ENCODE measurements around the gene YY1AP1. TPM values are rescaled to one million over a fixed set of nuclear protein-coding genes. Genes with fewer than 3 reads are reported as not detected.

The YY1AP1 gene
- total RNA-seq, result 37.4 and 56.9 TPM in 2 replicates

GRCh38 chr1:155688324-155689080 lies at the start of gene YY1AP1:
Gene YY1AP1 (minus strand): TSS chr1:155688774. CDS start chr1:155680436, 8,338 bp downstream.

GRCh38 chr1:155689081-155689607 lies 570 bp upstream of the YY1AP1 start, which contains the start of gene DAP3:
Gene DAP3 (plus strand): TSS chr1:155689091. CDS start chr1:155709780, 20,689 bp downstream.

GRCh38 chr1:155609515-155610256 lies 78.9 kb downstream of the YY1AP1 start, which contains the start of gene MSTO1:
Gene MSTO1 (plus strand): TSS chr1:155610218. CDS start chr1:155610249, 31 bp downstream.

Other genes starting within 250 kb of the YY1AP1 start
- 12.0 and 21.1 TPM in 2 replicates for gene ASH1L, start 126.0 kb downstream of the YY1AP1 start, total RNA-seq
- gene MSTO1, start 78.6 kb downstream of the YY1AP1 start, total RNA-seq, result 20.9 and 22.9 TPM in 2 replicates
- 77.6 and 78.6 TPM in 2 replicates for gene DAP3, start 317 bp upstream of the YY1AP1 start, total RNA-seq
- 16.0 and 17.4 TPM in 2 replicates for gene GON4L, start 168.4 kb upstream of the YY1AP1 start, total RNA-seq
- 0.21 and 3.4 TPM in 2 replicates for gene SYT11, start 170.8 kb upstream of the YY1AP1 start, total RNA-seq
- 35.0 and 35.2 TPM in 2 replicates for gene RIT1, start 222.6 kb upstream of the YY1AP1 start, total RNA-seq
- gene KHDC4, start 245.6 kb upstream of the YY1AP1 start, total RNA-seq, result 12.3 and 23.9 TPM in 2 replicates